ENCODE results near the gene CTPS2. TPM values are rescaled to one million over a fixed set of nuclear protein-coding genes. Genes with fewer than 3 reads are reported as not detected.

CTPS2 gene
- total RNA-seq, 1 experiment from 2014 or later = 3.8 TPM

- Histone ChIP-seq H3K9me3 (ENCODE audit: control insufficient read depth, insufficient read depth, low read depth, low read length) (no peaks in the 10 kb centered on the region), H3K36me3 (ENCODE audit: control insufficient read depth, insufficient read depth, low read length) (no peaks in the 10 kb centered on the region), H3K27ac (ENCODE audit: low read length) (no peak overlapping the region), H3K4me1 (ENCODE audit: control insufficient read depth, insufficient read depth, low read length) (no peaks in the 10 kb centered on the region), H3K4me3 (ENCODE audit: low read depth in 2 of 2, low read length in 2 of 2) (no peak overlapping the region), H3K27me3 (ENCODE audit: control insufficient read depth, insufficient read depth, low read length) (no peaks in the 10 kb centered on the region)
- ChIA-PET POLR2A (no interaction called here), CTCF (no interaction called here)
- in situ Hi-C loops (cut with HindIII; ENCODE audit: low pct_unique_long_range_greater_than_20kb, low sequenced_read_pairs) (no loop called here), intact Hi-C loops (cut with micrococcal nuclease; ENCODE audit: unreplicated experiment) (no loop called here)
- TF ChIP-seq TCF7L2 (IDR thresholded peaks at IDR 0.05; ENCODE audit: low read depth, low read length) (no peak), SIN3A (IDR thresholded peaks at IDR 0.05; ENCODE audit: borderline replicate concordance, insufficient read depth, low read depth, low read length) (no peak), POLR2AphosphoS5 (IDR thresholded peaks at IDR 0.05; ENCODE audit: low read depth, low read length) (no peak)
- TF ChIP-seq, protein P1, sequence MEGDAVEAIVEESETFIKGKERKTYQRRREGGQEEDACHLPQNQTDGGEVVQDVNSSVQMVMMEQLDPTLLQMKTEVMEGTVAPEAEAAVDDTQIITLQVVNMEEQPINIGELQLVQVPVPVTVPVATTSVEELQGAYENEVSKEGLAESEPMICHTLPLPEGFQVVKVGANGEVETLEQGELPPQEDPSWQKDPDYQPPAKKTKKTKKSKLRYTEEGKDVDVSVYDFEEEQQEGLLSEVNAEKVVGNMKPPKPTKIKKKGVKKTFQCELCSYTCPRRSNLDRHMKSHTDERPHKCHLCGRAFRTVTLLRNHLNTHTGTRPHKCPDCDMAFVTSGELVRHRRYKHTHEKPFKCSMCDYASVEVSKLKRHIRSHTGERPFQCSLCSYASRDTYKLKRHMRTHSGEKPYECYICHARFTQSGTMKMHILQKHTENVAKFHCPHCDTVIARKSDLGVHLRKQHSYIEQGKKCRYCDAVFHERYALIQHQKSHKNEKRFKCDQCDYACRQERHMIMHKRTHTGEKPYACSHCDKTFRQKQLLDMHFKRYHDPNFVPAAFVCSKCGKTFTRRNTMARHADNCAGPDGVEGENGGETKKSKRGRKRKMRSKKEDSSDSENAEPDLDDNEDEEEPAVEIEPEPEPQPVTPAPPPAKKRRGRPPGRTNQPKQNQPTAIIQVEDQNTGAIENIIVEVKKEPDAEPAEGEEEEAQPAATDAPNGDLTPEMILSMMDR (IDR thresholded peaks at IDR 0.05) = no peak
- TF ChIP-seq, protein P2, sequence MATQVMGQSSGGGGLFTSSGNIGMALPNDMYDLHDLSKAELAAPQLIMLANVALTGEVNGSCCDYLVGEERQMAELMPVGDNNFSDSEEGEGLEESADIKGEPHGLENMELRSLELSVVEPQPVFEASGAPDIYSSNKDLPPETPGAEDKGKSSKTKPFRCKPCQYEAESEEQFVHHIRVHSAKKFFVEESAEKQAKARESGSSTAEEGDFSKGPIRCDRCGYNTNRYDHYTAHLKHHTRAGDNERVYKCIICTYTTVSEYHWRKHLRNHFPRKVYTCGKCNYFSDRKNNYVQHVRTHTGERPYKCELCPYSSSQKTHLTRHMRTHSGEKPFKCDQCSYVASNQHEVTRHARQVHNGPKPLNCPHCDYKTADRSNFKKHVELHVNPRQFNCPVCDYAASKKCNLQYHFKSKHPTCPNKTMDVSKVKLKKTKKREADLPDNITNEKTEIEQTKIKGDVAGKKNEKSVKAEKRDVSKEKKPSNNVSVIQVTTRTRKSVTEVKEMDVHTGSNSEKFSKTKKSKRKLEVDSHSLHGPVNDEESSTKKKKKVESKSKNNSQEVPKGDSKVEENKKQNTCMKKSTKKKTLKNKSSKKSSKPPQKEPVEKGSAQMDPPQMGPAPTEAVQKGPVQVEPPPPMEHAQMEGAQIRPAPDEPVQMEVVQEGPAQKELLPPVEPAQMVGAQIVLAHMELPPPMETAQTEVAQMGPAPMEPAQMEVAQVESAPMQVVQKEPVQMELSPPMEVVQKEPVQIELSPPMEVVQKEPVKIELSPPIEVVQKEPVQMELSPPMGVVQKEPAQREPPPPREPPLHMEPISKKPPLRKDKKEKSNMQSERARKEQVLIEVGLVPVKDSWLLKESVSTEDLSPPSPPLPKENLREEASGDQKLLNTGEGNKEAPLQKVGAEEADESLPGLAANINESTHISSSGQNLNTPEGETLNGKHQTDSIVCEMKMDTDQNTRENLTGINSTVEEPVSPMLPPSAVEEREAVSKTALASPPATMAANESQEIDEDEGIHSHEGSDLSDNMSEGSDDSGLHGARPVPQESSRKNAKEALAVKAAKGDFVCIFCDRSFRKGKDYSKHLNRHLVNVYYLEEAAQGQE (IDR thresholded peaks at IDR 0.05; ENCODE audit: insufficient read depth in 1 of 2, low read depth in 2 of 2, low read length in 1 of 2) = no peak
- no peak for ATAC-seq
- BruUV-seq (replicated peaks) = no TSS peak
- DNase-seq (ENCODE audit: low read depth, low spot score) = no peak
Observed at GRCh38 chrX:16643176-16643575, 69.3 kb downstream of the CTPS2 start.

- ChIA-PET CTCF (no interaction called here), POLR2A (no interaction called here)
- BruUV-seq (replicated peaks) = no TSS peak
- in situ Hi-C loops (cut with HindIII; ENCODE audit: low pct_unique_long_range_greater_than_20kb, low sequenced_read_pairs) (no loop called here), intact Hi-C loops (cut with micrococcal nuclease; ENCODE audit: unreplicated experiment) (no loop called here)
- Histone ChIP-seq H3K4me1 (ENCODE audit: control insufficient read depth, insufficient read depth, low read length) (no peaks in the 10 kb centered on the region), H3K36me3 (ENCODE audit: control insufficient read depth, insufficient read depth, low read length) (no peaks in the 10 kb centered on the region), H3K4me3 (ENCODE audit: low read depth in 2 of 2, low read length in 2 of 2) (no peak overlapping the region), H3K27me3 (ENCODE audit: control insufficient read depth, insufficient read depth, low read length) (no peaks in the 10 kb centered on the region), H3K9me3 (ENCODE audit: control insufficient read depth, insufficient read depth, low read depth, low read length) (no peaks in the 10 kb centered on the region), H3K27ac (ENCODE audit: low read length) (no peak overlapping the region)
- DNase-seq (ENCODE audit: low read depth, low spot score) (no peak), ATAC-seq (no peak)
- TF ChIP-seq SIN3A (IDR thresholded peaks at IDR 0.05; ENCODE audit: borderline replicate concordance, insufficient read depth, low read depth, low read length) (no peak), TCF7L2 (IDR thresholded peaks at IDR 0.05; ENCODE audit: low read depth, low read length) (no peak), POLR2AphosphoS5 (IDR thresholded peaks at IDR 0.05; ENCODE audit: low read depth, low read length) (no peak)
- TF ChIP-seq, protein P1 (IDR thresholded peaks at IDR 0.05) = no peak
- TF ChIP-seq, protein P2 (IDR thresholded peaks at IDR 0.05; ENCODE audit: insufficient read depth in 1 of 2, low read depth in 2 of 2, low read length in 1 of 2) = no peak
Observed at GRCh38 chrX:16640823-16641222, 71.6 kb downstream of the CTPS2 start.

Data from Panc1 (cell line).